Measurements from ENCODE around the gene PNO1.

The PNO1 gene

DNA sequence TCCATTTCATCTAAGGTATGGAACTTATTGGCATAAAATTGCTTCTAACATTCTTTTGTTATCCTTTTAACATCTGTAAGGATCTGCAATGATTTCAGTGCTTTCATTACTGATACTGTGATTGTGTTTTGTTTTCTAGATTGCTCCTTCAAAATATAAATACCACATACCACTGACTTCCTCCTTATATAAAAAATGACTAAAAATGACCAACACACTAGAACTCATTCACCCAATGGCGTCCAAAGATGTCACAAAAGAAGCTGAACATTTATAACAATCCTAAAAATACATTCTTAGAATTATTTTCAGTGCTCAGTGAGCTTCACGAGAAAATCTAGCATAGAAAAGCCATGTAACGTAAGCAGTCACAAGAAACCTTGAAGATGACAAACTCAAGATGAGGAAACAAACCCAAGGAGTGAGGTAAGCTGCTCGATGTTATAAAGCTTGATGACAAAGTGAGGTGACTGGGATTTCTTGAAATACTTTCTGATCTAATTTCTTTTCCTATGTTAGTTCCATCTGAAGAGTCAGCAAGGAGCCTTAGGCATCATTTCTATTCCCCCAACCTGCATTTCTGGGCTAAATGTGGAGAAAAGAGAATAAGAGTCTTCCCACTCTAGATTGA lies 42.6 kb downstream of the PNO1 start:
- DNase-seq: no peak

DNA sequence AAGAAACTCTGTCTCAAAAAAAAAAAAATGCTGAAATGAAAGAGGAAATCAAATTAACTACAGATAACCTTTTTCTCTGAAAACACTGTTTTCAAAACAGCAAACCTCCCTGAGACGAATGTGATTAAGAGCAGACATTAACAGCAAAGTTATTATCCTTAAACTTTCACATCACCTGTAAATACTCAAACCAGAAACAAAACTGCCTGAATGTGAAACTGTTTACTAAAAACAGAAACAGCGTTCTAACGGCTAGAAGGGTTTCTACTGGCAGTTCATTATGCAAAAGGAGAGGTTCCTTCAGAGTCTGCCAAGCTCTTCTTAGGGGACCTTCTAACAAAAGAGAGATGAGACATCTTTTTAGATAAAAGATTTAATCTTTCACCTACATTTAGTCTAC lies 45.9 kb downstream of the PNO1 start:
- DNase-seq: no peak

DNA sequence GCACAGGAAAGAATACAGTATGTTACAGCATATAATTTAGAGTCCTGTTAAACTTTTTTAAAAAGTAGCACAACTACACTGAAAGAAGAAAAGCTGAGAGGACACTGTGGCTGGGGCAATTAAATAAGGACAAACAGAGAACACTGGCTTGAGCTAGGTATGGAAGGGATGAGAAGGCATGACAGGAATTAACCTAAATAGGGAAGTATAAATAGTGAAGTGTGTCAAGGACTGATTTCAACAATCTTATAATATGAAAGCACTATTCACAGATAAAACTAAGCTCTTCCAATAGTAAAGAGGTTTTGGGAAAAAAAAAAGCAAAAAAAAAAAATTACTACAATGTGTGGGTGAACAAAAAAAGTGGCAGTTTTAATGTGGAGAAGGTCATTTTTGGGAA lies 49.1 kb downstream of the PNO1 start:
- no peak for DNase-seq

DNA sequence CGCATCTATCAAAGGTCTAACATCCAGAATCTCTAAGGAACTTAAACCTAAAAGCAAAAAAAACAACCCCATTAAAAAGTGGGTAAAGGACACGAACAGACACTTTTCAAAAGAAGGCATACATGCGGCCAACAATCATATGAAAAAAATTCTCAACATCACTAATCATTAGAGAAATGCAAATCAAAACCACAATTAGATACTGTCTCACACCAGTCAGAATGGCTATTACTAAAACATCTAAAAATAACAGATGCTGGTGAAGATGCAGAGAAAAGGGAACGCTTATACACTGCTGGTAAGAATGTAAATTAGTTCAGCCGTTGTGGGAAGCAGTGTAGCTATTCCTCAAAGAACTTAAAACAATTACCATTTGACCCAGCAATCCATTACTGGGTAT lies 56.7 kb downstream of the PNO1 start:
- DNase-seq: no peak

DNA sequence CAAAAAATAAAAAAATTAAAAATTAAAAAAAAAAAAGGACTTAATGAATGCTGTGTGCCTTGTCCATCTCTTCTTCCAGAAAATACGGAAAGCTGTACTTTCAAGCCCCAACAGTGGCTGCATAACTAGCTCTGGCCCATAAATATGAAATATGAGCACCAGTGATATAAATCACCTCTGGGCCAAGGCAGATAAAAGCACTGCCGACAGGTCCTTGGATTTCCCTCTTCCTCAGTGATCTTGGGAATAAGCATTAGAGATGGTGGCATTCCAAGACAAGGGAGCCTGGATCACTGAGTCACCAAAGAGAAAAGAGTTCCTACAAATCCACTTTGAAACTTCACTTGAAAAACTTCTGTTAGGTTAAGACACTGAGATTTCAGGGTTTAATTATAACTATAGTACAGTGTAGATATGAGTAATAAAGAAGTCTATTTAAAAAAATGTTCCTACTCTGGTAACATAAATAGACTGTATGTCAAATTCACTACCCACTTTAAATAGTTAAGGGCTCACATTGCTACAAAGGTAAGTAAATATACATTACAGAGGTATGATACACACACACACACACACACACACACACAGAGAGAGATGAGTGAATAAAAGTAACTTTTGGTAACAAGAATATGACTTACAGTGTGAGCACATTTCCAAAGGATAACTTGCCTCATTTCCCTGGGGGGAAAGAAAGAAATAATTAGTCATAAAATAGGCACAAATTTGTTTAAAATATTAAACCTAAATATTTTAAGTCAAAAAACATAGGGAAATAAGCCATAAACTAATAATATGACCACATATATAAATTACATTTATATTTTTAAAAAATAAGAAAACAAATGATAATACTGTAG lies 59.0 kb downstream of the PNO1 start:
- DNase-seq: no peak

DNA sequence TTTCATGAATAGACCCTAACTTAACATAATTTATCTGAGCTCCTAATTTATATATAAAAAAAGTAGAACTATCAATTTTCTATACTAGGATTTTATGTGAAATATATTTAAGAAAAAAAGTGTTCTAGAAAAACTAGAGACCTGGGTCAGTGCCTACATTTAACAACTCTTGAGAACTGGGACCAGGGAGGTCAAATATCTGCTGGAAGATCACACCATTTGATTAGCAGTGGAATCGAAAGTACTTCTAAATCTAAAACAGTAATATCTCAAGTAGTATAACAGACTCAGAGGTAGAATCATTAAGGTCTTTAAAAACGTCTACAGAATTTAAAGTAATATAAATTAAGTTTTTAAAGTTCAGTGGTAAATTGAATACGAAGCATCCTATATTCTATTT lies 60.0 kb downstream of the PNO1 start:
- no peak for DNase-seq

DNA sequence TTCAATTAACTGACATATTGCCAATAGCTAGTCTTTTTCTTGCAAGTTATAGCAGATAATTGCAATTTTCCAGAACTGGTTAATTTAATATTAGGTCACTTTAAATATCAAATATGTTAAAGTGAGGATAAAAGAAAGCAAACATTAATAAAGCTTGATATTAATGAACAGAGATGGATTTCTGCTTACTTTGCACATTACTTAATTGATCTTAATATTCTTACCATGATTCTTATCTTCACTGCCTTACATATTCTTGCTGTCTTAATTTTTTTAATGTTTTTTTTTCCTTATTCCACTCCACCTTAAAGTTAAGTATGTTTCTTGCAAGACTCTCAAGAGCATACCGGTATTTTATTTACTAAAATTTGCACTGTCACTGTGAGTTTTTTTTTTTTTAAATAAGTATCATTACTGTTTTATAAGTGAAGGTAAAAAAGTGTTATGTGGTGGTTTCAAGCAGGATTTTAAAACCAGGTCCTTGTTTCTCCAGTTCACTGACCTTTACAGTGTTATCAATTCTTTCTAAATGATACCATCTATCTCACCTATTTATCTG lies 60.7 kb downstream of the PNO1 start:
- no peak for DNase-seq

DNA sequence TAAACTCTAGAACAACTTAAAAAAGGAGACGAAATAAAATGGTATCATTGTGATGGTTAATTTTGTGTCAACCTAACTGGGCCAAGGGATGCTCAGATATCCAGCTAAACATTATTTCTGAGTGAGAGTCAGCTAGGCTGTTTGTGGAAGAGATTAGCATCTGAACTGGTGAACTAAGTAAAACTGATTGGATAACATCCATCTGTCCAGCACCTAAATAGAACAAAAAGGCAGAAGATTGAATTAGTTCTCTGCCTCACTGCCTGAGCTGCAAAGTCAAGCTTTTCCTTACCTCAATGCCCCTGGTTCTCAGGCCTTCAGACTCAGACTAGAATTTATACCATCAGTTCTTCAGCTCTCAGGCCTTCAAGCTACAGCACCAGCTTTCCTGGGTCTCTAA lies 64.6 kb downstream of the PNO1 start:
- DNase-seq: no peak

DNA sequence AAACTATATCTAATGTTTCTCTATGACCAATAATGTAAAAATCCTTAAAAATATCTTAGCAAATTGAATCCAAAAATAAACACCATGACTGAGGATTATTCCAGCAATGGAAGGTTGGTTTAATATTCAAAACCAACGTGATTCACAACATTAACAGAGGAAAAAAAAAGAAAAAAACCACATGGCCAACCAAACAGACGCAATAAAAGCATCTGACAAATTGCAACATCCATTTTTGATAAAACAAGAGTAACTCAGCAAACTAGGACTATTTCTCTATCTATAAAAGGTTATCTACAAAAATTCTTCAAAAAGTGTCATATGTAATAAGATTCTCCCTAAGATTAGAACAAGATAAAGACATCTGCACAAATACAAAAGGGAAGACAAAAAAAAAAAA lies 65.7 kb downstream of the PNO1 start:
- DNase-seq: no peak

DNA sequence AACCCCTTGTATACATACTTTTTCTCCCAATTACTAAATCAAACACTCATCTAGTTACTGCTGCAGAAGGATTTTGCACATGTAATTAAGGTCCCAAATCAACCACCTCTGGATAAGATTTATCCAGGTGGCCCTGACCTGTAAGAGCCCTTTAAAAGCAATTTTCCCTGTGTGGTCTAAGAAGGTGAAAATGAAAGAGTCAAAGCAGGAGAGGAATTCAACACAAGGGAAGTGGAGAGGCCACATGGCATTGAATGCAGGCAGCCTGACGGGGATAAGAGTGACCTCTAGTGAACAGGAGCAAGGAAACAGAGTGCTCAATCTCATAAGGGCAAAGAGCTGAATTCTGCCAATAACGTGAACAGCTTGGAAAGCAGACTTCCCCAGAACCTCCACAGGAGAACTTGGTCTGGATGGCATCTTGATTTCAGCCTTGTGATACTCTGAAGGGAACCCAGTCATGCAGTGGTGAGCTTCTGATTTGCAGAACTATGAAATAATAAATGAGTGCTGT lies 67.5 kb downstream of the PNO1 start:
- DNase-seq: no peak

Measured in 8988T (cell line).